GM10248 (cell line): ENCODE data around the gene FALEC.

Experiments used
- CTCF ChIA-PET: fragments of 300-600 bp; sonication (Branson Sonifier 250); formaldehyde crosslinking; extraction: SDS; loops from one replicate; lab custom pipeline; 2021; ENCODE audit warnings: antibody characterized with exemption; lab: Yijun Ruan, JAX
- POLR2A ChIA-PET: fragments of 350-650 bp; sonication (Branson Sonifier 250); formaldehyde crosslinking; extraction: SDS; loops from one replicate; lab custom pipeline; 2020; ENCODE audit warnings: antibody characterized with exemption; lab: Yijun Ruan, JAX
- DNase-seq: peaks from one replicate; pipeline ENCODE4 v3.0.0; 2012; ENCODE audit errors: extremely low spot score
- TF ChIP-seq, protein P1 (sequence below): IDR thresholded peaks from 2 replicates; pipeline ENCODE4 v1.5.1; 2012; ENCODE audit warnings: mild to moderate bottlenecking, low read depth; ENCODE audit errors: extremely low read depth, missing control alignments, control extremely low read depth

The FALEC gene

DNA sequence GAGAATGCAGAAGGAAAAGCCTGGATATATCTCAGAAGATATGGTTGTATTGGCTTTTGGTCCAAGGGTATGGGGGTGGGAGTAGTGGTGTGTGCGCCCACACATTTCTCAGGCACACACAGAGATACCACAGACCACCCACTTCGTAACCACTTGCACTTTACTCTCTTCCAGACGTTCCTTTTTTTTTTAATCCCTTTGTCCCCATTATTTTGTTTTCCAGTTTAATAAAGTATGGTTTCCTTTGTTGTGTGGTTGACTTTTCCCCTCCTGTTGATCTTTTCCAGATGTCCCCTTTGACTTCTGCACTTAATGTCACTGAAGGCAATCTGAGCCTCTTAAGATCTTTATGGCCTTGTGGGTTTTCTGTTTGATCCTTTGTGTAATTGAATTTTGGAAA, 38.8 kb upstream of the FALEC start:
- TF ChIP-seq, protein P1, sequence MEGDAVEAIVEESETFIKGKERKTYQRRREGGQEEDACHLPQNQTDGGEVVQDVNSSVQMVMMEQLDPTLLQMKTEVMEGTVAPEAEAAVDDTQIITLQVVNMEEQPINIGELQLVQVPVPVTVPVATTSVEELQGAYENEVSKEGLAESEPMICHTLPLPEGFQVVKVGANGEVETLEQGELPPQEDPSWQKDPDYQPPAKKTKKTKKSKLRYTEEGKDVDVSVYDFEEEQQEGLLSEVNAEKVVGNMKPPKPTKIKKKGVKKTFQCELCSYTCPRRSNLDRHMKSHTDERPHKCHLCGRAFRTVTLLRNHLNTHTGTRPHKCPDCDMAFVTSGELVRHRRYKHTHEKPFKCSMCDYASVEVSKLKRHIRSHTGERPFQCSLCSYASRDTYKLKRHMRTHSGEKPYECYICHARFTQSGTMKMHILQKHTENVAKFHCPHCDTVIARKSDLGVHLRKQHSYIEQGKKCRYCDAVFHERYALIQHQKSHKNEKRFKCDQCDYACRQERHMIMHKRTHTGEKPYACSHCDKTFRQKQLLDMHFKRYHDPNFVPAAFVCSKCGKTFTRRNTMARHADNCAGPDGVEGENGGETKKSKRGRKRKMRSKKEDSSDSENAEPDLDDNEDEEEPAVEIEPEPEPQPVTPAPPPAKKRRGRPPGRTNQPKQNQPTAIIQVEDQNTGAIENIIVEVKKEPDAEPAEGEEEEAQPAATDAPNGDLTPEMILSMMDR: no peak
- CTCF ChIA-PET: no interaction called here
- DNase-seq: no peak
- POLR2A ChIA-PET: no interaction called here

DNA sequence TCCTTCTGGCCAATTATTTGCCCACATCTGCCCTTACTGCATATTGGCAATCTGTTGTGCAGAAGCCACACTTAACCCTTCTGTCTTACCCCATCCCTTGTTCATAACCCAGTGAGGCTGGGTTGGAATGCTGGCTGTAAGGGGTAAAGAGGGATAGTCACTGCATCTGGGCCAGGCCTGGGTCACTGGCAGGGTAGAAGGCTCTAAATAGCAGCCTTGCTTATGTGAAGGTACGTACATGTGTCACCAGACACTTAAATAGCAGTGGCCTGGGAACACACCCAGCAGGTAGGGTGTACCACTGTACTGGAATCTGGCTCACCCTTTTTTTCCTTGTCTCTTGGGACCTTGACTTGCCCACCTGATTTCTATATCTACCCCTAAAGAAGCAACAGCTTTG, 38.2 kb upstream of the FALEC start:
- no peak for DNase-seq
- TF ChIP-seq, protein P1: no peak
- ChIA-PET POLR2A (no interaction called here), CTCF (no interaction called here)

DNA sequence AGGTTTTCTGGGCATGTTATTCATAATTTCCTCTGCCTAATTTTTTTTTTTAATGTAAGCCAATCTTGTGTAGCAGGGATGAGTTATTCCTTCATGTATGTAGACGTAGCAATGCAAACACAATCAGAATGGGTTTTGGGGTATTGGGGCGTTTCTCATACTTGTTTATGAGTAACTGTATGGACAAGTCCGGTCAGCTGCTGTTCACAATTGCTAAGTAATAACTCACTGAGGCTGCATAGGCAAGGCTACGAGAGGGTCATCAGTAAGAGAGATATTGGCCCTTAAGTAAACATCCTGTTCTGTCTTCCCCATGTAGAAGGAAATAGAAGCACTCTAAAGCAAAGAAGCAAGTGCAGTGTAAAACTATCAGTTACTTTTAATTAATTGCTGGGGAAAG, 37.8 kb upstream of the FALEC start:
- ChIA-PET POLR2A (no interaction called here), CTCF (no interaction called here)
- TF ChIP-seq, protein P1: no peak
- no peak for DNase-seq

DNA sequence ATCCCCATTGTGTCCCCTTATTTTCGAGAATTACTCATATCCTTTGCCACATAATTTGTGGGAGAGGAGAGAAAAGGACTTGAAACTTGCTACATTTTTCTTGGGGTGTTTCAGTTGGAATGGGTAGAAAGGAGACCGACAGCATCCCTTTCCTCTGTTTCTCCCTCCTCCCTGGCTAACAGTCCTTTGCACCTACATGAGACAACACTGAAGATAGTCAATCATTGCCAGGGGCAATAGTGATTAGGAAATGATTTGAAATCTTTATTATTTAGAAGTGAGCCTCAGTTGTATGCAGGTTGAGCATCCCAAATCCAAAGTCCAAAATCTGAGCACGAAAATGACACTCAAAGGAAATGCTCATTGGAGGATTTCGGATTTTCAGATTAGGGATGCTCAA, 36.2 kb upstream of the FALEC start:
- ChIA-PET CTCF (no interaction called here), POLR2A (no interaction called here)
- TF ChIP-seq, protein P1: no peak
- no peak for DNase-seq

DNA sequence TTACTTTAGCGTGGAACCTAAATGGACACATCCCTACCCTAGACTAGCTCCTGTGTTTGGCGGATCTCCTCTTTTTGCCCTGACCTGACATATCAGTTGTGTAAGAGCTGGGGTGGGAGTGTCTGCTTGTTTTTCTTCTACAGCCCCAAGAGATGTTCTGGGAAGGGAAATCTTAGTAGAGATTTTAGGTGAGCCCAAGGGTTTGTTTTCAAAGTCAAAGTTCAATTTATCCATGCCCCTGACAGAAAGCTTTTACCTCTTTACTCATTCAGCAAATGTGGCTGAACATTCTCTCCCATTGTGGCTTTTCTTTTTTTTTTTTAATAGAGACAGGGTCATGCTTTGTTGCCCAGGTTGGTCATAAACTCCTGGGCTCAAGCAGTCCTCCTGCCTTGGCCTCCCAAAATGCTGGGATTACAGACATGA, 35.6 kb upstream of the FALEC start:
- ChIA-PET CTCF (interaction anchor here (1.6 kb wide), 1 partner anchor 64 kb away, joined by 4 read pairs; no protein-coding TSS in a partner anchor), POLR2A (no interaction called here)
- TF ChIP-seq, protein P1: no peak
- DNase-seq: no peak

DNA sequence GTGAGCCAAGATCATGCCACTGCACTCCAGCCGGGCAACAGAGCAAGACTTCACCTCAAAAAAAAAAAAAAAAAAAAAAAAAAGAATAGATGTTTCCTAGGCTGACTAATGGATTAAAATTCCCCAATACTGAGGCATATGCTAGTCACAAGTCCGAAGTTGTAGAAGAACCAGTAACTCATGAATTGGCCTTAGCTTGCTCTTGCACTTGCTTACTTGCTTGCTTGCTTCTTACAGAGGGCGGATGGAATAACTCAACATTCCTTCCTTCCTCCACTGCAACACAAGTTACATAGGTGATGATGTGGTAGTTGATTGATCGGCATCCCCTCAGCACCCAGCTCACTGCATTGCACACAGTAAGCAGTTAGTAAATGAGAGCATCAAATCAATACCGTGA, 31.1 kb upstream of the FALEC start:
- no peak for DNase-seq
- ChIA-PET POLR2A (interaction anchor here (0.7 kb wide), 1 partner anchor 88 kb away, joined by 10 read pairs; no protein-coding TSS in a partner anchor), CTCF (no interaction called here)
- TF ChIP-seq, protein P1: no peak
